Astrocyte of the cerebellum (primary cell): Measurements from ENCODE around the gene KPNA4.

Experiments
- DNase-seq: peaks from one replicate; pipeline ENCODE4 v3.0.0-alpha.2; 2011; ENCODE audit warnings: low read depth
- H3K4me3 ChIP-seq: 2 replicates; pipeline ENCODE4 v1.5.1; 2011; ENCODE audit warnings: mild to moderate bottlenecking, low read depth, low read length, moderate library complexity
- in situ Hi-C: cut with HindIII; loops from 2 replicates; pipeline ENCODE4 v1.10.0; 2017; ENCODE audit warnings: low sequenced_read_pairs
- TF ChIP-seq, protein P1 (sequence below): IDR thresholded peaks from 2 replicates; pipeline ENCODE4 v1.5.1; 2012; ENCODE audit warnings: low read length, low read depth, moderate library complexity, mild to moderate bottlenecking; ENCODE audit errors: missing control alignments

The KPNA4 gene, protein sequence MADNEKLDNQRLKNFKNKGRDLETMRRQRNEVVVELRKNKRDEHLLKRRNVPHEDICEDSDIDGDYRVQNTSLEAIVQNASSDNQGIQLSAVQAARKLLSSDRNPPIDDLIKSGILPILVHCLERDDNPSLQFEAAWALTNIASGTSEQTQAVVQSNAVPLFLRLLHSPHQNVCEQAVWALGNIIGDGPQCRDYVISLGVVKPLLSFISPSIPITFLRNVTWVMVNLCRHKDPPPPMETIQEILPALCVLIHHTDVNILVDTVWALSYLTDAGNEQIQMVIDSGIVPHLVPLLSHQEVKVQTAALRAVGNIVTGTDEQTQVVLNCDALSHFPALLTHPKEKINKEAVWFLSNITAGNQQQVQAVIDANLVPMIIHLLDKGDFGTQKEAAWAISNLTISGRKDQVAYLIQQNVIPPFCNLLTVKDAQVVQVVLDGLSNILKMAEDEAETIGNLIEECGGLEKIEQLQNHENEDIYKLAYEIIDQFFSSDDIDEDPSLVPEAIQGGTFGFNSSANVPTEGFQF

DNA sequence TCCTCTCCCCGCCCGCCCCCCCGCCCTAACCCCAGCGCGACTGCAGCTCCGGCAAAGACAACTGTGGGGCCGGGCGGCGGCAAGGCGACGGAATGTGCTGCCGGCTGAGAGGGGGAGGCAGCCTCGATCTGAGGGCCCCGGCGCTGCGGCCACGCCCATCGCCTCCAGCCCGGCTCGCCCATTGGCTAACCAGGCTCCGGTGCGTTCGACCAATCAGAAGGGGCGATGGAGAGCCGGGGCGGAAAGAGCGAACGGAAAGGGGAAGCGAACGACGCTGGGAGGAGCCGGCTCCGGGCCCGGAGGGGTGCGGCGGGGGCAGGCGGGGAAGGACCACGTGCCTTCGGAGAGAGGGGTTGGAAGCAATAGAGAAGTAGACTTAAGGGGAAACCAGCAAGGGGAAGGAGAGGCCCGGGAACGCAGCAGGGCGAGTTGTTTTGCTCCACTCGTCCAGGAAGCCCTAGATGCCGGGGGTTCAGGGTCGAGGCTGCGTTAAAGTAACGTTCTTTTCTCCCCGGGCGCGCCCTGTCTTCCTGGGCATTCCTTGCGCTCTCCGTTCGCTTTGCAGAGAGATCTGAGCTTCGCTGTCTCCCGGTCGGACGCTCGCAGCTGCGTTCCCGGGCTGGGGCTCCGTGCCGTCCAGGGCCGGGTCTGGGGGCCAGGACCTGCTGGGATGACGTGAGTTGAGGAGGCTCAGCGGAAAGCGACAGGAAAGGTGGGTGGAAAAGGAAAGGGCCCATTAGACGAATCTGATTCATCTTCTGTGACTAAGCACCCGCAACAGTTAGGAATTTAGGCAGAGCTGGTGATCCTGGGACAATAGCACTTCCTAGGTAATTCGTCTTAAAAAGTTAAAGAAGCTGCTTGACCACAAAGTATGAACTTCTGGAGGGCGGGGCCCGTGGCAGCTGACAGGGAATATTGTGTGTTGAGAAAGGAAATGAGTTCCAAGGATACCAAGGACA is at the start of gene KPNA4:
Gene KPNA4 (minus strand): TSS at position 130 of the 962 bp plus-strand sequence. CDS start 289 bp downstream, outside the sequence.
- TF ChIP-seq, protein P1, sequence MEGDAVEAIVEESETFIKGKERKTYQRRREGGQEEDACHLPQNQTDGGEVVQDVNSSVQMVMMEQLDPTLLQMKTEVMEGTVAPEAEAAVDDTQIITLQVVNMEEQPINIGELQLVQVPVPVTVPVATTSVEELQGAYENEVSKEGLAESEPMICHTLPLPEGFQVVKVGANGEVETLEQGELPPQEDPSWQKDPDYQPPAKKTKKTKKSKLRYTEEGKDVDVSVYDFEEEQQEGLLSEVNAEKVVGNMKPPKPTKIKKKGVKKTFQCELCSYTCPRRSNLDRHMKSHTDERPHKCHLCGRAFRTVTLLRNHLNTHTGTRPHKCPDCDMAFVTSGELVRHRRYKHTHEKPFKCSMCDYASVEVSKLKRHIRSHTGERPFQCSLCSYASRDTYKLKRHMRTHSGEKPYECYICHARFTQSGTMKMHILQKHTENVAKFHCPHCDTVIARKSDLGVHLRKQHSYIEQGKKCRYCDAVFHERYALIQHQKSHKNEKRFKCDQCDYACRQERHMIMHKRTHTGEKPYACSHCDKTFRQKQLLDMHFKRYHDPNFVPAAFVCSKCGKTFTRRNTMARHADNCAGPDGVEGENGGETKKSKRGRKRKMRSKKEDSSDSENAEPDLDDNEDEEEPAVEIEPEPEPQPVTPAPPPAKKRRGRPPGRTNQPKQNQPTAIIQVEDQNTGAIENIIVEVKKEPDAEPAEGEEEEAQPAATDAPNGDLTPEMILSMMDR = no peak
- DNase-seq = peak; percentile 94
- peak within 1 kb of the TSS; percentile 73 for H3K4me3 ChIP-seq
- in situ Hi-C loops = no loop called here

DNA sequence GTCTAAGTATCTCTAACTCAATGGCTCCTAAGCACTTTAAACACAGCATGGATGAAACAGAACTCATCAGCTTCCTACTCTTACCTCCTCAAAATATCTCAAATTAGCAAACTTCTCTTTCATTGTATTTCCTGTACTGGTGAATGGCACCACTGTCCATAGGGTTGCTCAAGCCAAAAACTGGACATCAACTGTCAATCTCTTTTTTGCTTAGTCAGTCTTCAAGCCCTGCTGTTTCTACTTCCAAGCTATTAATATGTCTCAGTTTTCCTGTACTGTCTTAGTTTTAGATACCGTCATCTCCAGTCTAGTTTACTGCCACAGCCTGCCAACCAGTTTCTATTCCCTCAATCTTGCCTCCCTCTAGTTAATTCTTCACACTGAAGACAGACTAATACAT is 48.3 kb upstream of the KPNA4 start:
- no peak overlapping the region for H3K4me3 ChIP-seq
- in situ Hi-C loops = no loop called here
- DNase-seq = no peak
- TF ChIP-seq, protein P1 = no peak

DNA sequence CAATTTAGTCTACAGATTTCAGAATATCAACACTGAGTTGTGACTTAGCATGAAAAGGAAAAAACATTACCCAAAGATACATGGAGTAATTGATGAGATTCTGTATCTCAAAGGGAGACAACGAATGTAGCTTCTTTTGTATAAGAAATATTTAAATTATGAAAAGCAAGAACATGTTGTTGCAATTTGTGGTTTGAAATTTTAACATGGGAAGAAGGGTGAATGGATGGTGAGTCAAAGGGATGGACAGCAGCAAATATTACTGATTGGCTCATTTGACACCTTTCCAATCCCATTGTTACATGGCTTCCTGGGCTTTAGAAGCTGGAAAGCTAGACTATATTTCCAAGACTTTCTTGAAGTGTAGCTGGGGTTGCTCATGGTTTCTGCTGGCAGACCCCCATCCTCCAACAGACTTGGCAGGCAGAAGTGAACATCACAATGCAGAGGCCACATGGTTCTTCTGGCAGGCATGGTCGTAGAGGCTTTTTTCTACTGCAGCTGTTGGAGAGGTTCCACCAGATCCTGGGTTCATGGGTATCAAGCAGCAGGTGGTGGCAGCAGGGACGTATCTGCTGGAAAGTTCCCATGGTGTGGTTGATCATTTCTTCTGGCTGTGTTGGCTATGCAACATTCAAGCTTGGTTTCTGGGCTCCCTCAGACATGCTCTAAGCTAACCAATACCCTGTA is 47.2 kb upstream of the KPNA4 start:
- DNase-seq = no peak
- in situ Hi-C loops = no loop called here
- H3K4me3 ChIP-seq = no peak overlapping the region
- TF ChIP-seq, protein P1 = no peak

DNA sequence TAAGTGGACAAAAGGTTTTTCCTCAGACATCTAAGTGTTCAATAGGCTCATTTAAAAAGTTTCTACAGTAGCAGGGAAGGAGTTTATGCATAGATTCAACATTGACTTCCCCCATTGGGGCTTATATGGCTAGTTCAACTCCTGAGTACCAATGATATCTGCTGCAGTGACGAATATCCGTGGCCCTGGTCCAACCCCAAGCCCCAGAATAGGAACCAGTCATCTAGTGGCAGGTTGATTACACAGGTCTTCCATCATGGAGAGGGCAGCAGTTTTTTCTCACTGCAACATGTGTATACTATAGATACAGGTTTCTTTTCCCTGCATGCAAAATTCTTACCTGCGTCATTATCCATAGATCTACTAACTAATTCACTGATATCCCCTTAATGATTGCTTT is 45.8 kb upstream of the KPNA4 start:
- in situ Hi-C loops = no loop called here
- TF ChIP-seq, protein P1 = no peak
- no peak for DNase-seq
- H3K4me3 ChIP-seq = no peak overlapping the region

DNA sequence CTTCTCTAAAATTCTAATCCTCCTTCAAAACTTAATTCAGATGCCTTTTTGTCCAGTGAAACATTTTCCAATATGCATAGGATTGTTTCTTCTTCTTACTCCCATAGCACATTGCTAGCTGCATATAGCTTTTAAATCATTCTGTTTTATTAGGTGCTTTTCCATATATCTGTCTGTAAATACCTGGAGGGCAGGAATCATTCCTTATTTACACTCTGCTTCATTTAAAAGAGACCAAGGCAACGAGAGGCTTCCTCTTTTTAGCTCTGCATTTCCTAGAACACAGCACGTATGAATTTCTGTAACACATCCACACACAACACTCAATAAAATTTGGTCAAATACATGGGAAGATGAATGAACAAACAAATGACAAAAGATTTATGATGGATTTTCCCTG is 43.5 kb upstream of the KPNA4 start:
- no peak for DNase-seq
- in situ Hi-C loops = no loop called here
- no peak overlapping the region for H3K4me3 ChIP-seq
- TF ChIP-seq, protein P1 = no peak

DNA sequence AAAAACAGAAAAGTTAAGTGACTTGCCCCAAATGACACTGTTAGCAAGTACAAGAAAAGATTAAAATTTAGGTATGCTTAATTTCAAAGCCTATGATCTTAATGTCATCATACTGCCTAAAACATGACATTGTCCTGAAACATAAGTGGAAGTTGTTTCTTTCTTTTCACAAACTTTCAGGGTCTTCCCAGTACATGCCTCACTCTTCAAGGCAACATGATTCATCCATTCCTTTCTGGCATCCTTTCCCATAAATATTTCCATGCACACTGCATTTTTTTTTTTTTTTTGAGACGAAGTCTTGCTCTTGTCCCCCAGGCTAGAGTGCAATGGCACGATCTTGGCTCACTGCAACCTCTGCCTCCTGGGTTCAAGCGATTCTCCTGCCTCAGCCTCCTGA is 42.5 kb upstream of the KPNA4 start:
- no peak overlapping the region for H3K4me3 ChIP-seq
- in situ Hi-C loops = no loop called here
- DNase-seq = no peak
- TF ChIP-seq, protein P1 = no peak
